ENCODE results near the gene MIGA1. TPM values are rescaled to one million over a fixed set of nuclear protein-coding genes. Genes with fewer than 3 reads are reported as not detected.
"Not testable (repeated sequence)": the region's sequence is repeated elsewhere in the genome, so short reads cannot be mapped to it uniquely, and the experiment has no call there.

MIGA1 gene
- polyA plus RNA-seq, 4 donors: 1.4 to 18.2 (median 3.4) TPM

- 76 to 82% (median 79%) methylated on average over 2 of the region's 2 CpGs for WGBS, 3 donors
- Histone ChIP-seq H3K9me3 (ENCODE audit: control insufficient read depth in 2 of 2, insufficient read depth in 1 of 2, low read depth in 1 of 2, low read length in 1 of 2) (peaks cover 0 to 10% of the 10 kb centered on the region in 2 donors), H3K4me3 (ENCODE audit: low read depth in 1 of 3, low read length in 3 of 3) (no peak overlapping the region), H3K27ac (ENCODE audit: low read depth in 1 of 3, low read length in 2 of 3) (no peak overlapping the region), H3K4me1 (ENCODE audit: control insufficient read depth in 3 of 3, insufficient read depth in 2 of 3, low read depth in 1 of 3, low read length in 2 of 3) (no peaks in the 10 kb centered on the region), H3K36me3 (ENCODE audit: control insufficient read depth in 3 of 3, insufficient read depth in 2 of 3, low read depth in 1 of 3, low read length in 3 of 3) (peaks cover 0 to 19% (median 0%) of the 10 kb centered on the region in 3 donors), H3K27me3 (ENCODE audit: control insufficient read depth in 3 of 3, insufficient read depth in 3 of 3, low read length in 3 of 3) (no peaks in the 10 kb centered on the region)
- DNase-seq (no peak), FAIRE-seq (no peak)
Observed at GRCh38 chr1:77783141-77783540, 3.7 kb downstream of the MIGA1 start.

- H3K27ac ChIP-seq (ENCODE audit: low read depth in 1 of 3, low read length in 2 of 3); DNase-seq; H3K4me1 ChIP-seq (ENCODE audit: control insufficient read depth in 3 of 3, insufficient read depth in 2 of 3, low read depth in 1 of 3, low read length in 2 of 3); H3K9me3 ChIP-seq (ENCODE audit: control insufficient read depth in 2 of 2, insufficient read depth in 1 of 2, low read depth in 1 of 2, low read length in 1 of 2); FAIRE-seq; H3K4me3 ChIP-seq (ENCODE audit: low read depth in 1 of 3, low read length in 3 of 3); H3K27me3 ChIP-seq (ENCODE audit: control insufficient read depth in 3 of 3, insufficient read depth in 3 of 3, low read length in 3 of 3): not testable (repeated sequence)
- WGBS, 3 donors: 65 to 100% (median 99%) methylated on average over 2 of the region's 2 CpGs
- peaks cover 0 to 29% (median 0%) of the 10 kb centered on the region in 3 donors for H3K36me3 ChIP-seq (ENCODE audit: control insufficient read depth in 3 of 3, insufficient read depth in 2 of 3, low read depth in 1 of 3, low read length in 3 of 3)
Observed at GRCh38 chr1:77786093-77786741, 6.8 kb downstream of the MIGA1 start.

- Histone ChIP-seq H3K9me3 (ENCODE audit: control insufficient read depth in 2 of 2, insufficient read depth in 1 of 2, low read depth in 1 of 2, low read length in 1 of 2) (no peaks in the 10 kb centered on the region), H3K4me1 (ENCODE audit: control insufficient read depth in 3 of 3, insufficient read depth in 2 of 3, low read depth in 1 of 3, low read length in 2 of 3) (no peaks in the 10 kb centered on the region), H3K4me3 (ENCODE audit: low read depth in 1 of 3, low read length in 3 of 3) (no peak overlapping the region), H3K27me3 (ENCODE audit: control insufficient read depth in 3 of 3, insufficient read depth in 3 of 3, low read length in 3 of 3) (no peaks in the 10 kb centered on the region), H3K27ac (ENCODE audit: low read depth in 1 of 3, low read length in 2 of 3) (no peak overlapping the region), H3K36me3 (ENCODE audit: control insufficient read depth in 3 of 3, insufficient read depth in 2 of 3, low read depth in 1 of 3, low read length in 3 of 3) (peaks cover 0 to 10% (median 2%) of the 10 kb centered on the region in 3 donors)
- DNase-seq (no peak), FAIRE-seq (no peak)
- 96 to 97% (median 97%) methylated on average over 3 of the region's 3 CpGs for WGBS, 3 donors
Observed at GRCh38 chr1:77794550-77794949, 15.1 kb downstream of the MIGA1 start.

- Histone ChIP-seq H3K4me3 (ENCODE audit: low read depth in 1 of 3, low read length in 3 of 3) (no peak overlapping the region), H3K27ac (ENCODE audit: low read depth in 1 of 3, low read length in 2 of 3) (no peak overlapping the region), H3K36me3 (ENCODE audit: control insufficient read depth in 3 of 3, insufficient read depth in 2 of 3, low read depth in 1 of 3, low read length in 3 of 3) (peaks cover 0 to 6% (median 2%) of the 10 kb centered on the region in 3 donors), H3K9me3 (ENCODE audit: control insufficient read depth in 2 of 2, insufficient read depth in 1 of 2, low read depth in 1 of 2, low read length in 1 of 2) (no peaks in the 10 kb centered on the region), H3K27me3 (ENCODE audit: control insufficient read depth in 3 of 3, insufficient read depth in 3 of 3, low read length in 3 of 3) (no peaks in the 10 kb centered on the region), H3K4me1 (ENCODE audit: control insufficient read depth in 3 of 3, insufficient read depth in 2 of 3, low read depth in 1 of 3, low read length in 2 of 3) (no peaks in the 10 kb centered on the region)
- DNase-seq: no peak
- no peak for FAIRE-seq
- WGBS, 3 donors: 85 to 92% (median 87%) methylated on average over 5 of the region's 5 CpGs
Observed at GRCh38 chr1:77796695-77797405, 17.4 kb downstream of the MIGA1 start.

GRCh38 chr1:77797991-77798390 lies 18.5 kb downstream of the MIGA1 start:
- H3K27ac ChIP-seq (ENCODE audit: low read depth in 1 of 3, low read length in 2 of 3): no peak overlapping the region
- no peak for FAIRE-seq
- no peaks in the 10 kb centered on the region for H3K27me3 ChIP-seq (ENCODE audit: control insufficient read depth in 3 of 3, insufficient read depth in 3 of 3, low read length in 3 of 3)
- peaks cover 0 to 10% (median 2%) of the 10 kb centered on the region in 3 donors for H3K36me3 ChIP-seq (ENCODE audit: control insufficient read depth in 3 of 3, insufficient read depth in 2 of 3, low read depth in 1 of 3, low read length in 3 of 3)
- DNase-seq: no peak
- H3K4me1 ChIP-seq (ENCODE audit: control insufficient read depth in 3 of 3, insufficient read depth in 2 of 3, low read depth in 1 of 3, low read length in 2 of 3): no peaks in the 10 kb centered on the region
- no peaks in the 10 kb centered on the region for H3K9me3 ChIP-seq (ENCODE audit: control insufficient read depth in 2 of 2, insufficient read depth in 1 of 2, low read depth in 1 of 2, low read length in 1 of 2)
- H3K4me3 ChIP-seq (ENCODE audit: low read depth in 1 of 3, low read length in 3 of 3): no peak overlapping the region

- Histone ChIP-seq H3K4me1 (ENCODE audit: control insufficient read depth in 3 of 3, insufficient read depth in 2 of 3, low read depth in 1 of 3, low read length in 2 of 3) (no peaks in the 10 kb centered on the region), H3K27ac (ENCODE audit: low read depth in 1 of 3, low read length in 2 of 3) (no peak overlapping the region), H3K9me3 (ENCODE audit: control insufficient read depth in 2 of 2, insufficient read depth in 1 of 2, low read depth in 1 of 2, low read length in 1 of 2) (no peaks in the 10 kb centered on the region), H3K36me3 (ENCODE audit: control insufficient read depth in 3 of 3, insufficient read depth in 2 of 3, low read depth in 1 of 3, low read length in 3 of 3) (peaks cover 0 to 8% (median 2%) of the 10 kb centered on the region in 3 donors), H3K27me3 (ENCODE audit: control insufficient read depth in 3 of 3, insufficient read depth in 3 of 3, low read length in 3 of 3) (no peaks in the 10 kb centered on the region), H3K4me3 (ENCODE audit: low read depth in 1 of 3, low read length in 3 of 3) (no peak overlapping the region)
- DNase-seq: no peak
- peak; percentile 36 for FAIRE-seq
- WGBS, 3 donors: 81 to 94% (median 91%) methylated on average over 2 of the region's 2 CpGs
Observed at GRCh38 chr1:77802026-77802425, 22.6 kb downstream of the MIGA1 start.

- peaks cover 0 to 15% (median 6%) of the 10 kb centered on the region in 3 donors for H3K36me3 ChIP-seq (ENCODE audit: control insufficient read depth in 3 of 3, insufficient read depth in 2 of 3, low read depth in 1 of 3, low read length in 3 of 3)
- H3K4me3 ChIP-seq (ENCODE audit: low read depth in 1 of 3, low read length in 3 of 3): no peak overlapping the region
- DNase-seq (no peak), FAIRE-seq (no peak)
- H3K4me1 ChIP-seq (ENCODE audit: control insufficient read depth in 3 of 3, insufficient read depth in 2 of 3, low read depth in 1 of 3, low read length in 2 of 3): no peaks in the 10 kb centered on the region
- H3K27ac ChIP-seq (ENCODE audit: low read depth in 1 of 3, low read length in 2 of 3): no peak overlapping the region
- H3K9me3 ChIP-seq (ENCODE audit: control insufficient read depth in 2 of 2, insufficient read depth in 1 of 2, low read depth in 1 of 2, low read length in 1 of 2): no peaks in the 10 kb centered on the region
- H3K27me3 ChIP-seq (ENCODE audit: control insufficient read depth in 3 of 3, insufficient read depth in 3 of 3, low read length in 3 of 3): no peaks in the 10 kb centered on the region
- 70 to 86% (median 76%) methylated on average over 2 of the region's 2 CpGs for WGBS, 3 donors
Observed at GRCh38 chr1:77803371-77803770, 23.9 kb downstream of the MIGA1 start.

GRCh38 chr1:77809787-77810462 lies 30.5 kb downstream of the MIGA1 start:
- H3K27me3 ChIP-seq (ENCODE audit: control insufficient read depth in 3 of 3, insufficient read depth in 3 of 3, low read length in 3 of 3); DNase-seq; H3K4me3 ChIP-seq (ENCODE audit: low read depth in 1 of 3, low read length in 3 of 3); H3K4me1 ChIP-seq (ENCODE audit: control insufficient read depth in 3 of 3, insufficient read depth in 2 of 3, low read depth in 1 of 3, low read length in 2 of 3); H3K27ac ChIP-seq (ENCODE audit: low read depth in 1 of 3, low read length in 2 of 3); FAIRE-seq; H3K9me3 ChIP-seq (ENCODE audit: control insufficient read depth in 2 of 2, insufficient read depth in 1 of 2, low read depth in 1 of 2, low read length in 1 of 2): not testable (repeated sequence)
- WGBS, 3 donors: 69 to 93% (median 90%) methylated on average over 1 of the region's 3 CpGs
- H3K36me3 ChIP-seq (ENCODE audit: control insufficient read depth in 3 of 3, insufficient read depth in 2 of 3, low read depth in 1 of 3, low read length in 3 of 3): peaks cover 4 to 20% (median 11%) of the 10 kb centered on the region in 3 donors
